ENCODE measurements around the gene POLE4.

Gene POLE4

GRCh38 chr2:74922592-74923227, 35.7 kb upstream of the POLE4 start:
- Histone ChIP-seq H3K36me3 (ENCODE audit: control insufficient read depth in 2 of 2, insufficient read depth in 1 of 2, low read length in 2 of 2) (no peaks in the 10 kb centered on the region), H3K27ac (ENCODE audit: extremely low read depth, low read depth, low read length) (no peak overlapping the region), H3K4me1 (ENCODE audit: control insufficient read depth, insufficient read depth, low read length) (no peaks in the 10 kb centered on the region), H3K9me3 (ENCODE audit: control insufficient read depth, insufficient read depth, low read depth, low read length) (no peaks in the 10 kb centered on the region), H3K4me3 (ENCODE audit: low read depth, low read length) (no peak overlapping the region)
- TF ChIP-seq ZBTB17 (tag by site-specific recombination; IDR thresholded peaks at IDR 0.05) (0 out of 2 replicates have a peak, but pooled peaks have one; percentile 20), ZNF654 (tag by site-specific recombination; IDR thresholded peaks at IDR 0.05; ENCODE audit: low read depth) (no peak)
- TF ChIP-seq, protein P1, sequence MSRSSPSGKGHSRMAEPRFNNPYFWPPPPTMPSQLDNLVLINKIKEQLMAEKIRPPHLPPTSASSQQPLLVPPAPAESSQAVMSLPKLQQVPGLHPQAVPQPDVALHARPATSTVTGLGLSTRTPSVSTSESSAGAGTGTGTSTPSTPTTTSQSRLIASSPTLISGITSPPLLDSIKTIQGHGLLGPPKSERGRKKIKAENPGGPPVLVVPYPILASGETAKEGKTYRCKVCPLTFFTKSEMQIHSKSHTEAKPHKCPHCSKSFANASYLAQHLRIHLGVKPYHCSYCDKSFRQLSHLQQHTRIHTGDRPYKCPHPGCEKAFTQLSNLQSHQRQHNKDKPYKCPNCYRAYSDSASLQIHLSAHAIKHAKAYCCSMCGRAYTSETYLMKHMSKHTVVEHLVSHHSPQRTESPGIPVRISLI (tag by site-specific recombination; IDR thresholded peaks at IDR 0.05), result peak; percentile 55; the same call in 1 of the 2 replicates
- ChIA-PET POLR2A (no interaction called here), CTCF (interaction anchor here (0.6 kb wide), 1 partner anchor 319 kb away, joined by 3 read pairs; no protein-coding TSS in a partner anchor)

DNA sequence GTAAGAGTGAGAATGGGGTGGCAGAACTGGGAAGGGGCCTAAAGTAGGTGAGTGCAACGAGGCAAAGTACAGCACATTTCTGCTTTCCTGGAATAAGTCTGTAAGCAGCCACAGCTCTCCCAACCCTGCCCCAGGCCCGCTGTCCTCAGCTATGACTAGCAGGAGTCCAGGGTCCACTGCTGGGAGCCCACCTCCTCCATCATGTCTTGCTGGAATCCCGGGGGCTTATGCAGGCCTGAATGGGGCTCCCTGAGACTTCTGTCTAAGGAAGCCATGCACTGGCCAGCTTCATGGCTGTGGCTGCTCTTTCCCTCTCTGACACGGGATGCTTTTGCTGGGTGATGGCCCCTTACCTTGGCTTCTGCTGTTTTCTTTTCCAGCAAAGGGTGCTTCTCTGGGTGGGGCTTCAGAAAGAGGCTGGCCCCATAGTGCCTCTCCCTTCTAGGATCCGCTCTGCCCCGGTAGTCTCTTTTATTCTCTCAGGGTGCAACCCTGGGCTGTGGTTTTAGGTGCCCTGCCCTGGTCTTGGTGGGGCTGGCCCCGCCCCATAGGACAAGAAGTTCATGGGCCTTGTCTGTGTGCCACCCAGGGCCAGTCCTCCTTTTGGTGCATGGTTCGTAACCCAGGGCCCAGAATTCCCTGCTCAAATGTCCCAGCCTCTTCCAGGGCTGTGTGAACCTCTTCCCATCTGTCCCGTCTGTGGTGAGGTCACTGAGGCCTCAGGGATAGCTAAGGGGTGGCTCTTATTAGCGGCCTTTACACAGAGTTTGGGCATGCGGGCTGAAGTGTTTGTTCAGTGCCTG, 33.8 kb upstream of the POLE4 start:
- H3K36me3 ChIP-seq (ENCODE audit: control insufficient read depth in 2 of 2, insufficient read depth in 1 of 2, low read length in 2 of 2), result no peaks in the 10 kb centered on the region
- no peaks in the 10 kb centered on the region for H3K9me3 ChIP-seq (ENCODE audit: control insufficient read depth, insufficient read depth, low read depth, low read length)
- no peak for TF ChIP-seq OVOL3 (tag by site-specific recombination; IDR thresholded peaks at IDR 0.05)
- TF ChIP-seq ZSCAN23 (tag by site-specific recombination; IDR thresholded peaks at IDR 0.05), result no peak
- no peak for TF ChIP-seq ZFP37 (tag by site-specific recombination; IDR thresholded peaks at IDR 0.05)
- TF ChIP-seq ZNF132 (tag by site-specific recombination; IDR thresholded peaks at IDR 0.05; ENCODE audit: borderline replicate concordance), result no peak
- TF ChIP-seq ZNF10 (tag by site-specific recombination; IDR thresholded peaks at IDR 0.05), result no peak
- TF ChIP-seq ZNF19 (tag by site-specific recombination; IDR thresholded peaks at IDR 0.05; ENCODE audit: low read depth), result no peak
- TF ChIP-seq, protein P2, sequence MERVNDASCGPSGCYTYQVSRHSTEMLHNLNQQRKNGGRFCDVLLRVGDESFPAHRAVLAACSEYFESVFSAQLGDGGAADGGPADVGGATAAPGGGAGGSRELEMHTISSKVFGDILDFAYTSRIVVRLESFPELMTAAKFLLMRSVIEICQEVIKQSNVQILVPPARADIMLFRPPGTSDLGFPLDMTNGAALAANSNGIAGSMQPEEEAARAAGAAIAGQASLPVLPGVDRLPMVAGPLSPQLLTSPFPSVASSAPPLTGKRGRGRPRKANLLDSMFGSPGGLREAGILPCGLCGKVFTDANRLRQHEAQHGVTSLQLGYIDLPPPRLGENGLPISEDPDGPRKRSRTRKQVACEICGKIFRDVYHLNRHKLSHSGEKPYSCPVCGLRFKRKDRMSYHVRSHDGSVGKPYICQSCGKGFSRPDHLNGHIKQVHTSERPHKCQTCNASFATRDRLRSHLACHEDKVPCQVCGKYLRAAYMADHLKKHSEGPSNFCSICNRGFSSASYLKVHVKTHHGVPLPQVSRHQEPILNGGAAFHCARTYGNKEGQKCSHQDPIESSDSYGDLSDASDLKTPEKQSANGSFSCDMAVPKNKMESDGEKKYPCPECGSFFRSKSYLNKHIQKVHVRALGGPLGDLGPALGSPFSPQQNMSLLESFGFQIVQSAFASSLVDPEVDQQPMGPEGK (tag by site-specific recombination; IDR thresholded peaks at IDR 0.05), result no peak
- no peak for TF ChIP-seq ZNF585B (tag by site-specific recombination; IDR thresholded peaks at IDR 0.05)
- TF ChIP-seq YY1 (tag by site-specific recombination; IDR thresholded peaks at IDR 0.05), result no peak
- no peaks in the 10 kb centered on the region for H3K4me1 ChIP-seq (ENCODE audit: control insufficient read depth, insufficient read depth, low read length)
- CTCF ChIA-PET, result interaction anchor here (0.6 kb wide), 1 partner anchor 467 kb away, joined by 6 read pairs; no protein-coding TSS in a partner anchor
- no peak overlapping the region for H3K4me3 ChIP-seq (ENCODE audit: low read depth, low read length)
- H3K27ac ChIP-seq (ENCODE audit: extremely low read depth, low read depth, low read length), result no peak overlapping the region
- POLR2A ChIA-PET, result no interaction called here

DNA sequence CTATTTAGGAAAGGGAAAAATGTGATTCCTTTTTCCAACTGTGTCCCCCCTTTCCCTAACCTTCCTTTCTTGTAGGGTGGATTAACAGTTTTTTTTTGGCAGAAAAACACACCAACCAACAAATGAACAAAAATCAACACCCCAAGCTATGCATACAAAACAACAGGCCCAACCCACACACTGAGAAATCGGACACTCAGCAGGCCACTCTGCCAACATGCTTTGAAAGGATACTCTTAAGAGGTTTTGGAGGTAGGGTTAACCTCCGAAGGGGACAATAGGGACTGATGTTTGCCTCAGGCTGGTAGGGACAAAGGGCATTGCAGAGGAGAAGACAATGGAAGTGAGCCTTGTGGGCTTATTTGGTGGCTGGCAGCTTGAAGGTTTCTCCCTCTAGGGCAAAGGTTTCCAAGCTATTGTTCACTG, 33.1 kb upstream of the POLE4 start:
- Histone ChIP-seq H3K4me1 (ENCODE audit: control insufficient read depth, insufficient read depth, low read length) (no peaks in the 10 kb centered on the region), H3K36me3 (ENCODE audit: control insufficient read depth in 2 of 2, insufficient read depth in 1 of 2, low read length in 2 of 2) (no peaks in the 10 kb centered on the region), H3K27ac (ENCODE audit: extremely low read depth, low read depth, low read length) (no peak overlapping the region), H3K4me3 (ENCODE audit: low read depth, low read length) (no peak overlapping the region), H3K9me3 (ENCODE audit: control insufficient read depth, insufficient read depth, low read depth, low read length) (no peaks in the 10 kb centered on the region)
- no peak for TF ChIP-seq ZNF514 (tag by site-specific recombination; IDR thresholded peaks at IDR 0.05)
- no peak for TF ChIP-seq RBAK (tag by site-specific recombination; IDR thresholded peaks at IDR 0.05)
- TF ChIP-seq MYNN (tag by site-specific recombination; IDR thresholded peaks at IDR 0.05; ENCODE audit: borderline replicate concordance), result no peak
- no peak for TF ChIP-seq ZNF169 (tag by site-specific recombination; IDR thresholded peaks at IDR 0.05)
- no peak for TF ChIP-seq ZNF670 (tag by site-specific recombination; IDR thresholded peaks at IDR 0.05; ENCODE audit: low read depth)
- no peak for TF ChIP-seq ZNF776 (tag by site-specific recombination; IDR thresholded peaks at IDR 0.05; ENCODE audit: borderline replicate concordance)
- TF ChIP-seq ZNF114 (tag by site-specific recombination; IDR thresholded peaks at IDR 0.05), result no peak
- no peak for TF ChIP-seq INSM2 (tag by site-specific recombination; IDR thresholded peaks at IDR 0.05)
- TF ChIP-seq ZNF707 (tag by site-specific recombination; IDR thresholded peaks at IDR 0.05), result no peak
- no peak for TF ChIP-seq ZNF138 (tag by site-specific recombination; IDR thresholded peaks at IDR 0.05; ENCODE audit: borderline replicate concordance)
- TF ChIP-seq ZNF596 (tag by site-specific recombination; IDR thresholded peaks at IDR 0.05), result no peak
- TF ChIP-seq MEIS1 (CRISPR knock-in tag; IDR thresholded peaks at IDR 0.05; ENCODE audit: borderline replicate concordance), result no peak
- no peak for TF ChIP-seq ZNF701 (tag by site-specific recombination; IDR thresholded peaks at IDR 0.05)
- no peak for TF ChIP-seq KLF7 (tag by site-specific recombination; IDR thresholded peaks at IDR 0.05; ENCODE audit: borderline replicate concordance)
- no peak for TF ChIP-seq KLF1 (tag by site-specific recombination; IDR thresholded peaks at IDR 0.05)
- POLR2A ChIA-PET, result no interaction called here
- CTCF ChIA-PET, result no interaction called here

Data from HEK293 (cell line).